H1 (cell line): Measurements from ENCODE around the gene NARS2. TPM values are rescaled to one million over a fixed set of nuclear protein-coding genes. Genes with fewer than 3 reads are reported as not detected.

Experiments
- CTCF ChIA-PET: fragments of 300-600 bp; sonication (Branson Sonifier 250); formaldehyde crosslinking; loops from one replicate; lab custom pipeline; 2021; ENCODE audit not compliant: partially characterized antibody; lab: Charles Lee
- POLR2A ChIA-PET: fragments of 300-600 bp; sonication (Branson Sonifier 250); formaldehyde crosslinking; loops from one replicate; lab custom pipeline; 2021; ENCODE audit warnings: inconsistent platforms; ENCODE audit not compliant: partially characterized antibody; lab: Charles Lee
- DNase-seq, 2 experiments: peaks; one replicate each; pipeline versions ENCODE4 v3.0.0 to v3.0.0-alpha.2; 2010 to 2022; ENCODE audit warnings: low spot score in 2 of 2, low read depth in 1 of 2, mixed read lengths in 1 of 2
- FAIRE-seq: peaks from 2 replicates; lab custom pipeline; 2011; peaks lifted over from hg19 to GRCh38; lab: Jason Lieb, UNC
- H2AFZ ChIP-seq: 2 replicates; pipeline ENCODE4 v1.8.1; 2012; ENCODE audit warnings: low read length, inconsistent platforms
- H2AK5ac ChIP-seq: 2 replicates; pipeline ENCODE4 v1.6.1; 2013; ENCODE audit warnings: low read depth, low read length
- H2BK120ac ChIP-seq: replicated peaks from 2 replicates; pipeline ENCODE3; 2013; ENCODE audit warnings: low read depth, low read length, inconsistent platforms
- H2BK12ac ChIP-seq: 2 replicates; pipeline ENCODE4 v1.6.1; 2013; ENCODE audit warnings: low read depth, low read length
- H2BK15ac ChIP-seq: 2 replicates; pipeline ENCODE4 v1.6.1; 2013; ENCODE audit warnings: low read length
- H2BK20ac ChIP-seq: 2 replicates; pipeline ENCODE4 v1.6.1; 2013; ENCODE audit warnings: low read length
- H2BK5ac ChIP-seq: 2 replicates; pipeline ENCODE4 v1.6.1; 2013; ENCODE audit warnings: low read depth, low read length
- H3K14ac ChIP-seq: 2 replicates; pipeline ENCODE4 v1.6.1; 2013; ENCODE audit warnings: inconsistent platforms; ENCODE audit not compliant: insufficient read length
- H3K18ac ChIP-seq: 2 replicates; pipeline ENCODE4 v1.6.1; 2013; ENCODE audit warnings: low read length; ENCODE audit errors: extremely low read depth
- H3K23ac ChIP-seq: 2 replicates; pipeline ENCODE4 v1.6.1; 2013; ENCODE audit warnings: inconsistent platforms; ENCODE audit not compliant: insufficient read length
- H3K23me2 ChIP-seq: 2 replicates; pipeline ENCODE4 v1.6.1; 2013; ENCODE audit warnings: low read depth, low read length
- H3K27ac ChIP-seq: 2 replicates; pipeline ENCODE4 v1.6.1; 2011; ENCODE audit warnings: low read depth, low read length, inconsistent platforms
- H3K27me3 ChIP-seq, 4 experiments: replicated peaks in 1 of 4; 1 replicate in 1 of 4; 2 replicates in 3 of 4; pipeline versions ENCODE4 v1.6.1 to v1.8.1; 2011 to 2013; ENCODE audit warnings: low read length in 3 of 4, mild to moderate bottlenecking in 3 of 4, inconsistent platforms in 2 of 4, mixed read lengths in 2 of 4, moderate library complexity in 1 of 4; ENCODE audit not compliant: control insufficient read depth in 3 of 4, insufficient read depth in 3 of 4; ENCODE audit errors: extremely low read depth in 1 of 4
- H3K36me3 ChIP-seq, 4 experiments: 2 replicates each; pipeline versions ENCODE4 v1.6.1 to v1.8.1; 2011 to 2013; ENCODE audit warnings: mild to moderate bottlenecking in 4 of 4, low read length in 3 of 4, moderate library complexity in 2 of 4, control low read depth in 1 of 4, inconsistent platforms in 1 of 4; ENCODE audit not compliant: insufficient read depth in 4 of 4, control insufficient read depth in 2 of 4
- H3K4ac ChIP-seq: replicated peaks from 2 replicates; pipeline ENCODE3; 2013; ENCODE audit warnings: low read length, low read depth, mixed read lengths, inconsistent platforms; ENCODE audit not compliant: insufficient read length
- H3K4me1 ChIP-seq, 4 experiments: replicated peaks in 1 of 4; 1 replicate in 1 of 4; 2 replicates in 3 of 4; pipeline versions ENCODE4 v1.6.1 to v1.8.1; 2011 to 2013; ENCODE audit warnings: low read length in 3 of 4, inconsistent platforms in 2 of 4, mixed read lengths in 1 of 4; ENCODE audit not compliant: insufficient read depth in 4 of 4, control insufficient read depth in 3 of 4
- H3K4me2 ChIP-seq, 2 experiments: 2 replicates each; pipeline versions ENCODE4 v1.6.1 to v1.8.1; 2011 to 2013; ENCODE audit warnings: low read depth in 2 of 2, low read length in 2 of 2, control low read depth in 1 of 2, inconsistent platforms in 1 of 2, mild to moderate bottlenecking in 1 of 2; ENCODE audit not compliant: insufficient read depth in 1 of 2
- H3K4me3 ChIP-seq, 4 experiments: fragments of 200-600, 300-600 bp in 1 of 4; sonication (generic), shearing (Covaris generic), sonication (Bioruptor Twin) in 1 of 4; 2 replicates each; pipeline versions ENCODE4 v1.5.1 to v1.8.1; 2011 to 2016; ENCODE audit warnings: low read length in 4 of 4, low read depth in 3 of 4, control low read depth in 2 of 4, inconsistent platforms in 2 of 4, mild to moderate bottlenecking in 2 of 4, mixed read lengths in 1 of 4, moderate library complexity in 1 of 4; ENCODE audit not compliant: insufficient read depth in 2 of 4; ENCODE audit errors: extremely low read depth in 1 of 4
- H3K56ac ChIP-seq: replicated peaks from 2 replicates; pipeline ENCODE3; 2013; ENCODE audit warnings: low read depth, mild to moderate bottlenecking, mixed read lengths, low read length, inconsistent platforms; ENCODE audit not compliant: insufficient read length
- H3K79me1 ChIP-seq: 2 replicates; pipeline ENCODE4 v1.6.1; 2013; ENCODE audit warnings: low read depth, low read length, control low read depth
- H3K79me2 ChIP-seq, 2 experiments: 2 replicates each; pipeline versions ENCODE4 v1.6.1 to v1.8.1; 2012 to 2013; ENCODE audit warnings: low read length in 2 of 2, mild to moderate bottlenecking in 2 of 2, inconsistent platforms in 1 of 2; ENCODE audit not compliant: insufficient read depth in 2 of 2, control insufficient read depth in 1 of 2
- H3K9ac ChIP-seq, 4 experiments: replicated peaks in 1 of 4; 1 replicate in 1 of 4; 2 replicates in 3 of 4; pipeline versions ENCODE4 v1.6.1 to v1.8.1; 2011 to 2013; ENCODE audit warnings: low read depth in 3 of 4, low read length in 3 of 4, control low read depth in 2 of 4, mild to moderate bottlenecking in 2 of 4, moderate library complexity in 2 of 4, inconsistent platforms in 1 of 4; ENCODE audit errors: extremely low read depth in 1 of 4
- H3K9me3 ChIP-seq, 2 experiments: 2 replicates each; pipeline versions ENCODE4 v1.6.1 to v1.8.1; 2012 to 2013; ENCODE audit warnings: mild to moderate bottlenecking in 2 of 2, moderate library complexity in 2 of 2, control low read depth in 1 of 2, inconsistent platforms in 1 of 2, low read depth in 1 of 2, low read length in 1 of 2, mixed read lengths in 1 of 2; ENCODE audit not compliant: insufficient read depth in 2 of 2
- H4K20me1 ChIP-seq, 2 experiments: replicated peaks in 1 of 2; 2 replicates each; pipeline versions ENCODE3 to v1.8.1; 2011 to 2013; ENCODE audit warnings: inconsistent platforms in 2 of 2, low read length in 2 of 2, mild to moderate bottlenecking in 1 of 2; ENCODE audit not compliant: insufficient read depth in 2 of 2, control insufficient read depth in 1 of 2
- H4K5ac ChIP-seq: 2 replicates; pipeline ENCODE4 v1.6.1; 2013; ENCODE audit warnings: low read length, low read depth, mixed read lengths, inconsistent platforms; ENCODE audit not compliant: insufficient read length
- H4K8ac ChIP-seq: 2 replicates; pipeline ENCODE4 v1.8.0; 2013; ENCODE audit warnings: mild to moderate bottlenecking, moderate library complexity, low read length, inconsistent platforms; ENCODE audit not compliant: insufficient read depth; ENCODE audit errors: extremely low read depth
- H4K91ac ChIP-seq: replicated peaks from 2 replicates; pipeline ENCODE3; 2013; ENCODE audit warnings: low read length, mixed read lengths, inconsistent platforms; ENCODE audit not compliant: insufficient read length
- TBP ChIP-seq: IDR thresholded peaks from 2 replicates; pipeline ENCODE4 v1.6.1; 2011; ENCODE audit warnings: low read depth, low read length, improper control_type of control experiment
- WGBS, 2 experiments: shearing (Covaris generic) in 1 of 2; methylation state at CpG; one replicate each; pipeline versions ENCODE4 v1.1.6 to v1.1.7; 2013 to 2015; ENCODE audit warnings: low lambda C conversion rate in 2 of 2, mixed read lengths in 2 of 2, inconsistent platforms in 1 of 2, low coverage in 1 of 2, missing lambda C conversion rate in 1 of 2; ENCODE audit not compliant: insufficient replicate concordance in 2 of 2, insufficient coverage in 1 of 2, insufficient read length in 1 of 2; ENCODE audit errors: extremely low coverage in 1 of 2, missing lambda C conversion rate in 1 of 2; 5-methylcytosine and 5-hydroxymethylcytosine counted together
- polyA plus RNA-seq, 7 experiments: library from polyadenylated mRNA; depleted of rRNA in 3 of 7; stranded (reverse) in 5 of 7; unstranded in 2 of 7; fragments of >200 nt in 5 of 7; fragments of 200-250 nt in 2 of 7; gene quantifications; 1 replicate in 5 of 7; 2 replicates in 1 of 7; 4 replicates in 1 of 7; pipeline versions ENCODE4 v1.2.1 to v1.2.3, GENCODE V29; 2011 to 2013; ENCODE audit warnings: missing spikeins in 2 of 7, mixed read lengths in 2 of 7
- total RNA-seq: library from RNA; stranded (reverse); fragmentation: NEBNext Ultra II Directional; extraction: Animal tissue kit (Norgen Biotek cat#: 25700); gene quantifications from 2 replicates; pipeline ENCODE4 v1.2.1, GENCODE V29; 2021

The NARS2 gene
- total and polyA plus RNA-seq, 2 of the 8 experiments (the other 6 are each of a cell fraction or from before 2014, with no cell fraction given) = 26.2 to 51.6 TPM

DNA sequence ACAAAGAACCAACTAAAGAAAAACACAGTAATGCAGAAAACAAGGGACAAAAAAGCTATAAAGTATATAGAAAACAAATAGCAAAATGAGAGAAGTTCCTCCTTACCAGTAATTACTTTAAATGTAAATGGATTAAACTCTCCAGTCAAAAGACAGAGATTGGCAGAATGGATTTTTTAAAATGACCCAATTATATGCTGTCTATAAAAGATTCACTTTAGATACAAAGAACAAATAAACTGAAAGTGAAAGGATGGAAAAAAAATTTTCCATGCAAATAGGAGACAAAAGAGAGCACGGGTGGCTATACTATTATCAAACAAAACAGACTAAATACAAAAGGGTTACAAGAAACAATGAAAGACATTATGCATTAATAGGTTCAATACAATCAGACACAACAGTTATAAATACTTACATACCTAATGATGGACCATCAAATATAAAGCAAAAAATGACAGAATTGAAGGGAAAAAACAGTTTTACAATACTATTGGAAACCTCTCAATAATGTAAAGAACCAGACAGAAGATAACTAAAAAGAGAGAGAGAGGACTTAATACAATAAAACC lies 64.6 kb downstream of the NARS2 start:
- H3K4me3 ChIP-seq = no peak overlapping the region
- FAIRE-seq = no peak
- H3K4me1 ChIP-seq = peaks cover 0 to 3% (median 0%) of the 10 kb centered on the region in 4 experiments; a peak in 1 of 7 replicates
- H2BK15ac ChIP-seq = no peak overlapping the region
- DNase-seq = no peak
- no peak overlapping the region for H4K8ac ChIP-seq
- peaks cover 0 to 5% of the 10 kb centered on the region in 2 experiments; a peak in 2 of 4 replicates for H3K79me2 ChIP-seq
- WGBS, 2 experiments = 65% methylated on average over 1 of the region's 1 CpG; no CpG with 5 or more reads in 1 of the 2 experiments
- no peak overlapping the region for H3K23ac ChIP-seq
- H2BK120ac ChIP-seq = no peak overlapping the region
- no peak overlapping the region for H3K14ac ChIP-seq
- no peak overlapping the region for H3K18ac ChIP-seq
- H4K91ac ChIP-seq = no peak overlapping the region
- no peaks in the 10 kb centered on the region for H3K79me1 ChIP-seq
- H3K4me2 ChIP-seq = no peak overlapping the region
- peaks cover 0 to 8% (median 1%) of the 10 kb centered on the region in 4 experiments; a peak in 2 of 8 replicates for H3K36me3 ChIP-seq
- POLR2A ChIA-PET = no interaction called here
- no peak overlapping the region for H3K27ac ChIP-seq
- no peak overlapping the region for H3K56ac ChIP-seq
- H3K27me3 ChIP-seq = no peaks in the 10 kb centered on the region
- H2AFZ ChIP-seq = no peak overlapping the region
- H4K20me1 ChIP-seq = no peaks in the 10 kb centered on the region
- no peak overlapping the region for H3K4ac ChIP-seq
- no peak overlapping the region for H2BK5ac ChIP-seq
- H3K9ac ChIP-seq = no peak overlapping the region
- no peak overlapping the region for H4K5ac ChIP-seq
- H2AK5ac ChIP-seq = no peak overlapping the region
- CTCF ChIA-PET = no interaction called here
- H2BK12ac ChIP-seq = no peak overlapping the region
- H3K9me3 ChIP-seq = peaks cover 0 to 8% of the 10 kb centered on the region in 2 experiments; a peak in 1 of 4 replicates
- no peak overlapping the region for H2BK20ac ChIP-seq
- no peaks in the 10 kb centered on the region for H3K23me2 ChIP-seq
- no peak for TF ChIP-seq TBP
